Esophagus squamous epithelium (tissue), 4 donors: ENCODE measurements around the gene KANK2.

Experiments used
- CTCF ChIP-seq, 6 experiments: fragments of 450-650 bp in 4 of 6; fragments of 200-600 bp in 2 of 6; sonication (generic) in 2 of 6; IDR thresholded peaks; one replicate each; pipeline ENCODE4 v1.5.1; 2016 to 2019; ENCODE audit warnings: antibody characterized with exemption in 6 of 6, mild to moderate bottlenecking in 4 of 6, moderate library complexity in 4 of 6
- POLR2A ChIP-seq, 4 donors: fragments of 450-650 bp; IDR thresholded peaks; one replicate each; pipeline ENCODE4 v1.6.1; 2017; ENCODE audit warnings: antibody characterized with exemption in 4 of 4, mild to moderate bottlenecking in 4 of 4, moderate library complexity in 3 of 4

DNA sequence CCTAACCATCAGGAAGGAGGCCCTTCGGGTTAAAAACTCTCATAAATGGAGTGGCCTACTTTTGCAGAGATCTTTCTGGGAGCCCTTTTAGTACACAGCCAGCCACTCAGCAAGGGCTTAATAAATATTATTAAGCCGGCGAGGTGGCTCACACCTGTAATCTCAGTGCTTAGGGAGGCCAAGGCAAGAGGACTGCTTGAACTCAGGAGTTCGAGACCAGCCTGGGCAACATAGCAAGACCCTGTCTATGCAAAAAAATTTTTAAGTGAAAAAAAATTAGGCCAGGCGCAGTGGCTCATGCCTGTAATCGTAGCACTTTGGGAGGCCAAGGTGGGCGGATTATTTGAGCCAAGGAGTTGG lies 810 bp upstream of the KANK2 start:
- TF ChIP-seq CTCF (IDR thresholded peaks at IDR 0.05), result no peak
- TF ChIP-seq POLR2A (IDR thresholded peaks at IDR 0.05), result no peak
